AG09319 (cell line): ENCODE measurements around the gene FH.

Source experiments
- DNase-seq: peaks from one replicate; pipeline ENCODE4 v3.0.0-alpha.2; 2010; ENCODE audit warnings: low read depth; ENCODE audit errors: extremely low read depth
- TF ChIP-seq, protein P1 (sequence below): IDR thresholded peaks from 2 replicates; pipeline ENCODE4 v1.5.1; 2011; ENCODE audit warnings: low read depth, mild to moderate bottlenecking, inconsistent platforms, low read length, moderate library complexity

The FH gene

DNA sequence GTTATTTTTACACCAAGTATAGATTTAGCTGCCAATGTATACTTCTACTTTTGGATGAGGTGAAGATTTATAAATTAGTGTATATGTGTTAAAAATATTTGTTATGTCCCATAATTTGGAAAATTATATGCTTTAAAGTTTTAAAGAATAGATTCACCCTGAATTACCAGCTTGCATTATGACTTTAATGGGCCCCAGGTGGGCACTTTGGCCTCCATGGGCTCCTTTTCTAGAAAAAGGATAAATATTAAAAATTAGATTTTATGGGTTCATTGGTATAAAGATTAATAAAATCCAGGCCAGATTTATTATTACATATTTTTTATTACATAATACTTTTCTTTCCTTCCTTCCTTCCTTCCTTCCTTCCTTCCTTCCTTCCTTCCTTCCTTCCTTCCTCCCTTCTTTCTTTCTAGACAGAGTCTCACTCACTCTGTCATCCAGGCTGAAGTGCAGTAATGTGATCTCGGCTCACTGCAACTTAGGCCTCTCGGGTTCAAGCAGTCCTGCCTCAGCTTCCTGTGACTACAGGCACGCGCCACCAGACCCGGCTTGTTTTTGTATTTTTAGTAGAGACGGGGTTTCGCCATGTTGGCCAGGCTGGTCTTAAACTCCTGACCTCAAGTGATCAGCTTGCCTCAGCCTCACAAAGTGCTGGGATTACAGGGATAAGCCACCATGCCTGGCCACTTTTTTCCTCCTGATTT, 34.5 kb upstream of the FH start:
- TF ChIP-seq, protein P1, sequence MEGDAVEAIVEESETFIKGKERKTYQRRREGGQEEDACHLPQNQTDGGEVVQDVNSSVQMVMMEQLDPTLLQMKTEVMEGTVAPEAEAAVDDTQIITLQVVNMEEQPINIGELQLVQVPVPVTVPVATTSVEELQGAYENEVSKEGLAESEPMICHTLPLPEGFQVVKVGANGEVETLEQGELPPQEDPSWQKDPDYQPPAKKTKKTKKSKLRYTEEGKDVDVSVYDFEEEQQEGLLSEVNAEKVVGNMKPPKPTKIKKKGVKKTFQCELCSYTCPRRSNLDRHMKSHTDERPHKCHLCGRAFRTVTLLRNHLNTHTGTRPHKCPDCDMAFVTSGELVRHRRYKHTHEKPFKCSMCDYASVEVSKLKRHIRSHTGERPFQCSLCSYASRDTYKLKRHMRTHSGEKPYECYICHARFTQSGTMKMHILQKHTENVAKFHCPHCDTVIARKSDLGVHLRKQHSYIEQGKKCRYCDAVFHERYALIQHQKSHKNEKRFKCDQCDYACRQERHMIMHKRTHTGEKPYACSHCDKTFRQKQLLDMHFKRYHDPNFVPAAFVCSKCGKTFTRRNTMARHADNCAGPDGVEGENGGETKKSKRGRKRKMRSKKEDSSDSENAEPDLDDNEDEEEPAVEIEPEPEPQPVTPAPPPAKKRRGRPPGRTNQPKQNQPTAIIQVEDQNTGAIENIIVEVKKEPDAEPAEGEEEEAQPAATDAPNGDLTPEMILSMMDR: no peak
- no peak for DNase-seq

DNA sequence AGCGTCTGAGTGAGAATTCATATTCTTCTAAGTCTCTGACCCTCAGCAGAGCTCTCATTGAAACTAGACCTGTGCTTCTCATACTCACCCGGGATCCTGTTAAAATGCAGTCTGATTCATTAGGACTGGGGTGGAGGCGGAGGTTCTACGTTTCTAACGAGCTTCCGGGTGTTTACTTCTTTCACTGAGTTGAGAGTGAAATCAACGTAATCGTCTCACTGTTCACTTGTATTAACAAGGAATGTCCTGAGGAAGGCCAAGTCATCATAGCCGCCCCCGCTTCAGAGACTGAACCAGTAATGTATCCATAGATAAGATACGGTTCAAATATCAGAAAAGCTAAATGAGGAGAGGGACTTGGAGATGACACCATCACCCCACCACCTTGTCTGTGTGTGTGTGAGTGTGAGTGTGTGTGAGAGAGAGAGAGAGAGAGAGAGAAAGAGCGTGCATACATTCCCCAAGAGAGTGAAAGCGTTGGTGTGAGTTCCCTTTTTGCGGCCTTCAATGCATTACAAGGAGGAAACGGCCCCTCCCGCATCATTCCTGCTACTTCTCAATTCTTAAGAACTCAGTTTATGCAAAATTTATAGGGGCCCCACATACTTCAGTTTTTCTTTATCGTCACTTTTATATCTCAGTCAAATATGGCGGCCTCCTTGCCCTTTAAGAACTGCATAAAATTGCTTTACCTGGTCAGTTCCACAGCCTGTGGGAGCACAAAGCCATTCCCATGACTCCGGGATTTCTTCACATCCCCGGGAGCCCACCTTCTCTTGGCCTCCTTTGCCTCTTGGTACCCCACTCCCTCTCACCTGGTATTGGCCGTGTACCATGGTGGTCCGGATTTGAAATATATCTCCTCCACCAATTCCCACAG, 32.4 kb upstream of the FH start:
- DNase-seq: no peak
- TF ChIP-seq, protein P1: no peak

DNA sequence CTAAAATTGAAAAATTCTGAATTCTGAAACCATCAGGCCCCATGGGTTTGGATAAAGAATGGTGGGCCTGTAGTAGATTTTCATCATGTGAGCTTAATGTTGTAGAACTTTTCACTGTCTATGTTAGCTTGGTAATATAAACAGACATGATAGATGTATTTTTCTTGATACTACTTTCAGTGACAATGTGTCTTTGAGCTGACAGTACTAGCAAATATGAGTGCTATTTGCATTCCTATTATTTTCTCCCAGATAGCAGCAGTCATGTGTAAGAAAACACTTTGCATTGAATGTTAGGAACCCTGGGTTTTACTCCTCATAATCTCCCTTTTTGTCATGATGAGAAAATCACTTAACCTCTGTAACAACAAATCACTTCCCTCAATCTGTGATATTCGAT, 30.8 kb upstream of the FH start:
- TF ChIP-seq, protein P1: no peak

DNA sequence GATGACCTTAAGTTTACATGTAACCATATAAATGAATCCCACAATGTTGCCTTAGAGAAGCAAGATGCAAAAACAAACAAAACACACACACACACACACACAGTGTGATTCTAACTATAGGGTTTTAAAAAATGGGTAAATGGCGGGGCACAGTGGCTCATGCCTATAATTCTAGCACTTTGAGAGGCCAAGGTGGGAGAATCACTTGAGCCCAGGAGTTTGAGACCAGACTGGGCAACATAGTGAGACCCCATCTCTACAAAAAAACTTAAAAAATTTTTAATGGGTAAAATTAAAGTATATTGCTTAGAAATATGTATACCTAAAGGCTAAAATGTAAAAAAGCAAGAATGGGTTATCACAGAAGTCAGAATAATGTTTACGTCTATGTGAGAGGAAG, 28.5 kb upstream of the FH start:
- DNase-seq: no peak
- TF ChIP-seq, protein P1: no peak

More for the DNA sequence above, 30.8 kb upstream of the FH start:
- no peak for DNase-seq

DNA sequence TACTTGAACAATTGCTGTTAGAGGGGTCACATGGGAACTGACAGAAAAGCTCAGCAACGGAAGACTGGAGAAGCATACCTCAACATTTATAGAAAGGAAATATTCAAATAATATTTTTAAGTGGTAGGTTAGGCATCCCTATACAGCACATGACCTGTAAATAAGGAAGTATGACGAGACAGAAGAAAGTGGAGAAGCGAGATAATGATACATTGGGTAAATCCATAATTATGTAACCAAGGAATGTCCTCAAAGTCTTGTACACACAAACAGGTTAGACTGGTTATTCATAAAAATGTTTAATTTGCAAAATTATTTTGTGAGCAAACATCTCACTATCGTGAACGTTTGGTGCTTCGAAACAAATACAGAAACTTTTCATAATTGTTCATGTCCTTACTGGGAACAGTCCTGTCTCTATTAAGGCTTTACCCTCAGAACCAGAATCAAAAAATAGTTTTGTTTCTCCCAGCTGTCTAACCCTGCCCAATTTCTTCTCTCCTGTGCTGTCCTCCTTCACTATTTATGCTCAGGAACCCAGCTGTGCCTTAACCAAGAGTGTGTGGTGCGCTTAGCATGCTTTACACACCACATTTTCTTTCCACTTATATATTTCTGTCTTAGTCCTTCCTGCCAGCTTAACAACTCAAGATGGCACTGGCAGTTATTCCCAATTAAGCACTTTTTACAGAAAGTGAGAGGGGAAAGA, 22.8 kb upstream of the FH start:
- no peak for DNase-seq
- TF ChIP-seq, protein P1: no peak

DNA sequence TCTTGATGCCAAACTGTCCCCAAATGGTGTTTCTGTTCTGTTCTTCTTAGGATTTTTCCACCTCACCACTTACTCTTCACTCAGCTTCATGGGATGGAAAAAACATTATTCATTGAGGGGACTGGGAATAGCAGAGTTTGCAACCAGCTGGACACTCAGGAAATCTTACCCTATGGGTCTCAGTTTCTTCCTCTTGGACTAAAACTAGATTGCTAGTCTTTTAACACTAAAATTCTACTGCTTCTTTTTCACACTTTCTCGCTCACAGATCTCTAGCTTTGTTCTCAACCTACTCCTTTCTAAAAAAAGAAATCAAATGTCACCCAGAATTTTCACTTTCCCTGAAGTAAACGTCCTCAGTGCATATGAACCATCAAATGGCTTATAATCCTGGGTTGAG, 17.4 kb upstream of the FH start:
- TF ChIP-seq, protein P1: no peak
- no peak for DNase-seq
